ENCODE measurements around the gene TAOK3. TPM values are rescaled to one million over a fixed set of nuclear protein-coding genes. Genes with fewer than 3 reads are reported as not detected.

Gene TAOK3
- total and polyA plus RNA-seq, 2 of the 8 experiments (the other 6 are each of a cell fraction or from before 2014, with no cell fraction given): 5.2 to 9.3 TPM

DNA sequence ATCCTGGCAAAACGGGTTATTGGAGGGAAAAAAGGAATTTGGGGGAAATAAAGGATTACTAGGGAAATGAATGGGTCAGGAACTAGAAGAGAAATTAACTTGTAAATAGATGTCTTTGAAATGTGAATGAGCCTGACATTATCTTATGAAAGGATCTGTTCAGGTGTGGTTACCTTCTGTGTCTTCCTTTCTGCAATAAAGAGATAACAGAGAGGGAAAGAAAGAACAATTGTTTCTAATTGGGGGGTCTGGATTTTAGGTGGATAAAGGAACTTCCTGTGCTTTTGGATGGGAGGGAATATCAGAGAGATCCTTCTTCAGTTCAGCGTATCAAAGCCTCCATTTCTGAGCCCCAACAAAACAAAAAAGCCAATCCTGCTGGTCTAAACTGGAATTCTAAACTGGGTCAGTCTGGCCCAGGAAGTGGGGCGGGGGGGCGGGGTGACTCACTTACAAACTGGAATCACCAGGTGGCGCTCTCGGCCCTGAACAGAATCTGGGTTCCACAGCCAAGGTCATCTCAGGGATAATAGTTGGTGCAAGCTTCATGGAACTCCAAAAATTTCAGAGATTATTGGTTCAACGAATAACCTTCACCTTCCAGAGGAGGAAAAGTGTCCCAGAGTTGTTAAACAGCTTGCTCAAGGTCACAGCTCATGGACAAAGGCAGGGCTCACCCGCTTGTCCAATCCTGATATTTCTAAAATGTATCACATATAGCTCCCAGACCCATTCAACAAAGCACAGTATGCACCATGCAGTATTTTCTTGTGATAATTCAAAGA, 251.9 kb downstream of the TAOK3 start (continued):
- TF ChIP-seq RFX5 (IDR thresholded peaks at IDR 0.05; ENCODE audit: borderline replicate concordance, low read depth, low read length) (no peak), HDAC2 (IDR thresholded peaks at IDR 0.05; ENCODE audit: borderline replicate concordance in 1 of 2, low read depth in 2 of 2, low read length in 2 of 2) (0 out of 4 replicates have a peak, but pooled peaks of 1 of the 2 experiments have one; percentile 23), BRCA1 (IDR thresholded peaks at IDR 0.05; ENCODE audit: low read depth, low read length) (no peak), YY1 (IDR thresholded peaks at IDR 0.05; ENCODE audit: low read depth, low read length) (peak; percentile 58; the same call in 1 of the 2 replicates), CTBP2 (IDR thresholded peaks at IDR 0.05; ENCODE audit: borderline replicate concordance, insufficient read depth, insufficient read length, low read length) (no peak), CBX5 (IDR thresholded peaks at IDR 0.05; ENCODE audit: low read depth, low read length) (no peak), SP1 (IDR thresholded peaks at IDR 0.05; ENCODE audit: low read depth, low read length) (peak; percentile 62), ASH2L (IDR thresholded peaks at IDR 0.05; ENCODE audit: low read length) (peak; percentile 58), RNF2 (IDR thresholded peaks at IDR 0.05; ENCODE audit: borderline replicate concordance, low read depth, low read length, missing control alignments, poor library complexity, severe bottlenecking) (no peak), TBP (IDR thresholded peaks at IDR 0.05; ENCODE audit: low read depth, low read length) (no peak), CHD2 (IDR thresholded peaks at IDR 0.05; ENCODE audit: low read length) (no peak), SIX5 (IDR thresholded peaks at IDR 0.05; ENCODE audit: low read depth, low read length) (no peak), SIN3A (conservative IDR thresholded peaks at IDR 0.05 in 1 of 2, IDR thresholded peaks at IDR 0.05 in 1 of 2; ENCODE audit: low read depth in 1 of 2, low read length in 2 of 2) (no peak), JUND (IDR thresholded peaks at IDR 0.05; ENCODE audit: low read length) (peak; percentile 38), RBBP5 (IDR thresholded peaks at IDR 0.05; ENCODE audit: borderline replicate concordance, low read depth, low read length) (peak; percentile 63; the same call in 1 of the 2 replicates)
- TF ChIP-seq, protein P1, sequence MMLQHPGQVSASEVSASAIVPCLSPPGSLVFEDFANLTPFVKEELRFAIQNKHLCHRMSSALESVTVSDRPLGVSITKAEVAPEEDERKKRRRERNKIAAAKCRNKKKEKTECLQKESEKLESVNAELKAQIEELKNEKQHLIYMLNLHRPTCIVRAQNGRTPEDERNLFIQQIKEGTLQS (IDR thresholded peaks at IDR 0.05; ENCODE audit: insufficient read depth, low read depth, low read length): no peak
- TF ChIP-seq, protein P2, sequence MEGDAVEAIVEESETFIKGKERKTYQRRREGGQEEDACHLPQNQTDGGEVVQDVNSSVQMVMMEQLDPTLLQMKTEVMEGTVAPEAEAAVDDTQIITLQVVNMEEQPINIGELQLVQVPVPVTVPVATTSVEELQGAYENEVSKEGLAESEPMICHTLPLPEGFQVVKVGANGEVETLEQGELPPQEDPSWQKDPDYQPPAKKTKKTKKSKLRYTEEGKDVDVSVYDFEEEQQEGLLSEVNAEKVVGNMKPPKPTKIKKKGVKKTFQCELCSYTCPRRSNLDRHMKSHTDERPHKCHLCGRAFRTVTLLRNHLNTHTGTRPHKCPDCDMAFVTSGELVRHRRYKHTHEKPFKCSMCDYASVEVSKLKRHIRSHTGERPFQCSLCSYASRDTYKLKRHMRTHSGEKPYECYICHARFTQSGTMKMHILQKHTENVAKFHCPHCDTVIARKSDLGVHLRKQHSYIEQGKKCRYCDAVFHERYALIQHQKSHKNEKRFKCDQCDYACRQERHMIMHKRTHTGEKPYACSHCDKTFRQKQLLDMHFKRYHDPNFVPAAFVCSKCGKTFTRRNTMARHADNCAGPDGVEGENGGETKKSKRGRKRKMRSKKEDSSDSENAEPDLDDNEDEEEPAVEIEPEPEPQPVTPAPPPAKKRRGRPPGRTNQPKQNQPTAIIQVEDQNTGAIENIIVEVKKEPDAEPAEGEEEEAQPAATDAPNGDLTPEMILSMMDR (IDR thresholded peaks at IDR 0.05; ENCODE audit: control extremely low read depth in 1 of 3, insufficient read depth in 1 of 3, low read depth in 1 of 3, low read length in 3 of 3): peak; percentile 47 to 52 (median 47)
- TF ChIP-seq, protein P3, sequence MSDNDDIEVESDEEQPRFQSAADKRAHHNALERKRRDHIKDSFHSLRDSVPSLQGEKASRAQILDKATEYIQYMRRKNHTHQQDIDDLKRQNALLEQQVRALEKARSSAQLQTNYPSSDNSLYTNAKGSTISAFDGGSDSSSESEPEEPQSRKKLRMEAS (IDR thresholded peaks at IDR 0.05): no peak
